Activated CD8-positive, alpha-beta memory T cell treated with anti-CD3 and anti-CD28 coated beads, Interleukin-2, amount 50 U/mL, for 1 hour (primary cell): ENCODE results near the gene SYCE3.
"Not testable (repeated sequence)": the region's sequence is repeated elsewhere in the genome, so short reads cannot be mapped to it uniquely, and the experiment has no call there.

ENCODE experiments used
- DNase-seq: peaks from one replicate; pipeline ENCODE4 v3.0.0-alpha.2; 2020; ENCODE audit errors: extremely low read depth

SYCE3 gene

GRCh38 chr22:50548921-50549790 is 13.6 kb downstream of the SYCE3 start:
- DNase-seq: no peak

GRCh38 chr22:50548040-50548920 is 14.4 kb downstream of the SYCE3 start:
- no peak for DNase-seq

- no peak for DNase-seq
Observed at GRCh38 chr22:50547263-50547985, 15.3 kb downstream of the SYCE3 start.

GRCh38 chr22:50546326-50547262 is 16.1 kb downstream of the SYCE3 start:
- DNase-seq: no peak

GRCh38 chr22:50545522-50546325 is 17.0 kb downstream of the SYCE3 start, which contains the start of gene KLHDC7B:
KLHDC7B (plus strand) TSS chr22:50545899; CDS start chr22:50546244, 345 bp downstream.
- no peak for DNase-seq

- DNase-seq: no peak
Observed at GRCh38 chr22:50544746-50545253, 17.9 kb downstream of the SYCE3 start.

- DNase-seq: no peak
Observed at GRCh38 chr22:50544078-50544745, 18.5 kb downstream of the SYCE3 start.

GRCh38 chr22:50542416-50542927 is 20.2 kb downstream of the SYCE3 start:
- DNase-seq: no peak

GRCh38 chr22:50541667-50542026 is 21.1 kb downstream of the SYCE3 start:
- DNase-seq: not testable (repeated sequence)

- DNase-seq: no peak
Observed at GRCh38 chr22:50540381-50540780, 22.3 kb downstream of the SYCE3 start.

- DNase-seq: no peak
Observed at GRCh38 chr22:50537765-50538164, 25.0 kb downstream of the SYCE3 start.

GRCh38 chr22:50536226-50536625 is 26.5 kb downstream of the SYCE3 start:
- DNase-seq: no peak

- no peak for DNase-seq
Observed at GRCh38 chr22:50535113-50535512, 27.6 kb downstream of the SYCE3 start.

- not testable (repeated sequence) for DNase-seq
Observed at GRCh38 chr22:50533856-50534711, 28.6 kb downstream of the SYCE3 start.

GRCh38 chr22:50532824-50533796 is 29.6 kb downstream of the SYCE3 start:
- no peak for DNase-seq

- no peak for DNase-seq
Observed at GRCh38 chr22:50531962-50532674, 30.6 kb downstream of the SYCE3 start.
